ENCODE results near the gene TOP2A.

- TF ChIP-seq CTCF (conservative IDR thresholded peaks at IDR 0.05) (no peak), EZH2 (IDR thresholded peaks at IDR 0.05; ENCODE audit: low read depth) (no peak)
Observed at GRCh38 chr17:40382251-40382650, 35.4 kb downstream of the TOP2A start.
